Measurements from ENCODE around the gene PIGR. TPM values are rescaled to one million over a fixed set of nuclear protein-coding genes. Genes with fewer than 3 reads are reported as not detected.

Gene PIGR
- total RNA-seq, 1 experiment from 2014 or later: not detected

DNA sequence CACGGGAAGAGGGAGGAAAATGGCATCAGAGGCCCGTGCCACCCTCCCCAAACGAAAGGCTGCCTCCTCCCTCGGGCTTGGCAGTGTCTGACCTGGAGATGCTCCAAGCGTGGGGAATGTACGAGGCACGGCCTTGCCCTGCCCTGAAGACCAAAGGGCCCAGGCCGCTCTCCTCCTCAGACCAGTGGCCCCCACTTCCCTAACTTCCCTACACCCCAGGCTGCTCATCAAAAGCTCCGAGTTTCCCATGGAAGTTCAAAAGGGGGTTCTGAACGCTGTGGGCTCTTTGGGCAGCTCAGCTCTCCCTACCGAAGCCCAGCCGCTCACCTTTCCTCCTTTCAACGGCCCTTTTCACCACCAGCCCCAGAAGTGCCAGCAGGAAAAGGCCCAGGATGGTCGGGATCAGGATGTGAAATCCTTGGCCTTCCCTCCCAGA, 36.4 kb downstream of the PIGR start:
- peaks cover 29% of the 10 kb centered on the region for H3K27me3 ChIP-seq (replicated peaks; ENCODE audit: insufficient read depth, low read depth, low read length, poor library complexity)
- no peak for DNase-seq (ENCODE audit: low spot score)
- ChIA-PET CTCF (no interaction called here), POLR2A (ENCODE audit: low non-redundant PET) (interaction anchor here (0.6 kb wide), 1 partner anchor 420 kb away, joined by 4 read pairs; no protein-coding TSS in a partner anchor)
- H3K4me1 ChIP-seq (ENCODE audit: insufficient read depth, low read length, poor library complexity, severe bottlenecking): no peaks in the 10 kb centered on the region
- no peaks in the 10 kb centered on the region for H3K9me3 ChIP-seq (ENCODE audit: low read depth, low read length, poor library complexity, severe bottlenecking)
- no TSS peak for BruUV-seq (replicated peaks)
- H3K36me3 ChIP-seq (ENCODE audit: insufficient read depth, low read length, poor library complexity, severe bottlenecking): no peaks in the 10 kb centered on the region
- peak overlapping the region; percentile 35 for H3K4me3 ChIP-seq (ENCODE audit: low read depth, low read length, poor library complexity, severe bottlenecking)
- no peak for TF ChIP-seq EZH2 (IDR thresholded peaks at IDR 0.05; ENCODE audit: borderline replicate concordance, low read depth, low read length, poor library complexity, severe bottlenecking)
- TF ChIP-seq, protein P1, sequence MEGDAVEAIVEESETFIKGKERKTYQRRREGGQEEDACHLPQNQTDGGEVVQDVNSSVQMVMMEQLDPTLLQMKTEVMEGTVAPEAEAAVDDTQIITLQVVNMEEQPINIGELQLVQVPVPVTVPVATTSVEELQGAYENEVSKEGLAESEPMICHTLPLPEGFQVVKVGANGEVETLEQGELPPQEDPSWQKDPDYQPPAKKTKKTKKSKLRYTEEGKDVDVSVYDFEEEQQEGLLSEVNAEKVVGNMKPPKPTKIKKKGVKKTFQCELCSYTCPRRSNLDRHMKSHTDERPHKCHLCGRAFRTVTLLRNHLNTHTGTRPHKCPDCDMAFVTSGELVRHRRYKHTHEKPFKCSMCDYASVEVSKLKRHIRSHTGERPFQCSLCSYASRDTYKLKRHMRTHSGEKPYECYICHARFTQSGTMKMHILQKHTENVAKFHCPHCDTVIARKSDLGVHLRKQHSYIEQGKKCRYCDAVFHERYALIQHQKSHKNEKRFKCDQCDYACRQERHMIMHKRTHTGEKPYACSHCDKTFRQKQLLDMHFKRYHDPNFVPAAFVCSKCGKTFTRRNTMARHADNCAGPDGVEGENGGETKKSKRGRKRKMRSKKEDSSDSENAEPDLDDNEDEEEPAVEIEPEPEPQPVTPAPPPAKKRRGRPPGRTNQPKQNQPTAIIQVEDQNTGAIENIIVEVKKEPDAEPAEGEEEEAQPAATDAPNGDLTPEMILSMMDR (conservative IDR thresholded peaks at IDR 0.05; ENCODE audit: low read depth, low read length): no peak
- H3K27ac ChIP-seq (ENCODE audit: low read depth, low read length, poor library complexity, severe bottlenecking): no peak overlapping the region
- intact Hi-C loops (cut with micrococcal nuclease; ENCODE audit: unreplicated experiment): loop anchor here (5.0 kb wide), 2 partner anchors 183 to 418 kb away; no protein-coding TSS in a partner anchor

DNA sequence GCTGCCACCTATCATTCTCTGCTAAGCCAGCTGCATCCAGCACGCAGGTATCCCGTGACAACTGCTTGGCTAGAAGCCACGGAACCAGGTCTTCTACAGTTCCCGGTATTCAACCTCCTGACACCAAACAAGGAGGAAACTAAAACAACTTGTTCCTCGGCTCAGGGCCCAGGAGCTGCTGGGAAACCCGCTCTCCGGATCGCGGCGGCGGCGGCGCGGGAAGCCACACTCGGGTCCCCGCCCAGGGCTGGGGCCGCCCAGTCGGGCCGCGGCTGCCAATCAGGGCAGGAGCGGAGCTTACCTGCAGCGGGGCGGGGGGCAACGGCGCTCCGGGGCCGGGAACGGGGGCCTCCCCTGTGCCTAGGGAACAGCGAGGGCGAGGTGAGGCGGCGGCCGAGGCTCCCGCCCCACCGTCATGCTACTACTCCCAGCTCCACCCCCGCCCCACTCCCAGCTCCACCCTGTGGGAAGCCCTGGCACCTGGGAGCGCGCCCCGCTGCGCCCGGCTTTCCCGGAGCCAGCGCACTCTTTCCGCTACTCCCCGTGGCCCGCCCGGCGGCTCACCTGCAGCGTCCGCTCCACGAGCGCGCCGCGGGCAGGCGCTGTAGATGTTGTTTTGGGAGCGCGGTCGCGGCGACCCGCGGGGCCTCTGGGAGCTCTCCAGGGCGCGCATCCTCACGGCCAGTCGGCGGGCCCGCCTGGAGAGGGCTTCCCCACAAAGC, 36.9 kb downstream of the PIGR start:
- Histone ChIP-seq H3K27me3 (replicated peaks; ENCODE audit: insufficient read depth, low read depth, low read length, poor library complexity) (peaks cover 29% of the 10 kb centered on the region), H3K4me1 (ENCODE audit: insufficient read depth, low read length, poor library complexity, severe bottlenecking) (no peaks in the 10 kb centered on the region), H3K27ac (ENCODE audit: low read depth, low read length, poor library complexity, severe bottlenecking) (no peak overlapping the region), H3K9me3 (ENCODE audit: low read depth, low read length, poor library complexity, severe bottlenecking) (no peaks in the 10 kb centered on the region), H3K4me3 (ENCODE audit: low read depth, low read length, poor library complexity, severe bottlenecking) (peak overlapping the region; percentile 35), H3K36me3 (ENCODE audit: insufficient read depth, low read length, poor library complexity, severe bottlenecking) (no peaks in the 10 kb centered on the region)
- ChIA-PET CTCF (no interaction called here), POLR2A (ENCODE audit: low non-redundant PET) (interaction anchor here (0.6 kb wide), 1 partner anchor 419 kb away, joined by 4 read pairs; no protein-coding TSS in a partner anchor)
- TF ChIP-seq EZH2 (IDR thresholded peaks at IDR 0.05; ENCODE audit: borderline replicate concordance, low read depth, low read length, poor library complexity, severe bottlenecking): peak; percentile 45
- TF ChIP-seq, protein P1 (conservative IDR thresholded peaks at IDR 0.05; ENCODE audit: low read depth, low read length): no peak
- BruUV-seq (replicated peaks): no TSS peak
- intact Hi-C loops (cut with micrococcal nuclease; ENCODE audit: unreplicated experiment): no loop called here
- no peak for DNase-seq (ENCODE audit: low spot score)

DNA sequence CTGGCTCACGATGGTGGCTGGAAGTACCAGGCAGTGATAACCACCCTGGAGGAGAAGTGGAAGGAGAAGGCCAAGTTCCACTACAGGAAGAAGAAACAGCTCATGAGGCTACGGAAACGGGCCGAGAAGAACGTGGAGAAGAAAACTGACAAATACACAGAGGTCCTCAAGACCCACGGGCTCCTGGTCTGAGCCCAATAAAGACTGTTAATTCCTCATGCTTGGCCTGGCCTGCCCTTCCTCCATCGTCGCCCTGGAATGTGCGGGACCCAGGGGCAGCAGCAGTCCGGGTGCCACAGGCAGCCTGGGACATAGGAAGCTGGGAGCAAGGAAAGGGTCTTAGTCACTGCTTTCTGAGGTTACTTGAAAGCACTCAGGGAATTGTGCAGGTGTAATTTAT, 38.2 kb downstream of the PIGR start:
- ChIA-PET CTCF (no interaction called here), POLR2A (ENCODE audit: low non-redundant PET) (interaction anchor here (0.7 kb wide), 1 partner anchor 183 kb away, joined by 5 read pairs; no protein-coding TSS in a partner anchor)
- Histone ChIP-seq H3K9me3 (ENCODE audit: low read depth, low read length, poor library complexity, severe bottlenecking) (no peaks in the 10 kb centered on the region), H3K4me3 (ENCODE audit: low read depth, low read length, poor library complexity, severe bottlenecking) (no peak overlapping the region), H3K27me3 (replicated peaks; ENCODE audit: insufficient read depth, low read depth, low read length, poor library complexity) (peaks cover 29% of the 10 kb centered on the region), H3K4me1 (ENCODE audit: insufficient read depth, low read length, poor library complexity, severe bottlenecking) (no peaks in the 10 kb centered on the region), H3K36me3 (ENCODE audit: insufficient read depth, low read length, poor library complexity, severe bottlenecking) (no peaks in the 10 kb centered on the region), H3K27ac (ENCODE audit: low read depth, low read length, poor library complexity, severe bottlenecking) (no peak overlapping the region)
- no peak for TF ChIP-seq EZH2 (IDR thresholded peaks at IDR 0.05; ENCODE audit: borderline replicate concordance, low read depth, low read length, poor library complexity, severe bottlenecking)
- TF ChIP-seq, protein P1 (conservative IDR thresholded peaks at IDR 0.05; ENCODE audit: low read depth, low read length): no peak
- DNase-seq (ENCODE audit: low spot score): no peak
- no TSS peak for BruUV-seq (replicated peaks)
- intact Hi-C loops (cut with micrococcal nuclease; ENCODE audit: unreplicated experiment): no loop called here

Measured in A673 (cell line).